HG03039 (cell line): ENCODE results near the gene COL13A1.

Source experiments
- ATAC-seq: cut with Tn5 transposase; IDR thresholded peaks from one replicate; pipeline ENCODE4 v1.9.1; 2021; ENCODE audit warnings: mild to moderate bottlenecking, moderate library complexity; ENCODE audit not compliant: unreplicated experiment

Gene COL13A1

GRCh38 chr10:69901628-69902505 lies 100.2 kb downstream of the COL13A1 start:
- ATAC-seq, result no peak

- no peak for ATAC-seq
Measured at GRCh38 chr10:69902835-69903535, 101.3 kb downstream of the COL13A1 start.

- ATAC-seq, result no peak
Measured at GRCh38 chr10:69904533-69904932, 102.8 kb downstream of the COL13A1 start.

GRCh38 chr10:69906425-69906824 lies 104.7 kb downstream of the COL13A1 start:
- ATAC-seq, result no peak

- ATAC-seq, result no peak
Measured at GRCh38 chr10:69907517-69907916, 105.8 kb downstream of the COL13A1 start.

- ATAC-seq, result no peak
Measured at GRCh38 chr10:69908124-69908523, 106.4 kb downstream of the COL13A1 start.

- ATAC-seq, result no peak
Measured at GRCh38 chr10:69910561-69910960, 108.9 kb downstream of the COL13A1 start.

- no peak for ATAC-seq
Measured at GRCh38 chr10:69911613-69912528, 110.2 kb downstream of the COL13A1 start.

GRCh38 chr10:69912589-69912988 lies 110.9 kb downstream of the COL13A1 start:
- ATAC-seq, result no peak

- ATAC-seq, result no peak
Measured at GRCh38 chr10:69913606-69914382, 112.1 kb downstream of the COL13A1 start.

- ATAC-seq, result no peak
Measured at GRCh38 chr10:69914398-69915214, 112.9 kb downstream of the COL13A1 start.

- no peak for ATAC-seq
Measured at GRCh38 chr10:69915215-69915560, 113.5 kb downstream of the COL13A1 start.

GRCh38 chr10:69916118-69916517 lies 114.4 kb downstream of the COL13A1 start:
- no peak for ATAC-seq

- no peak for ATAC-seq
Measured at GRCh38 chr10:69918036-69918435, 116.3 kb downstream of the COL13A1 start.

- ATAC-seq, result no peak
Measured at GRCh38 chr10:69919250-69919649, 117.5 kb downstream of the COL13A1 start.

- no peak for ATAC-seq
Measured at GRCh38 chr10:69925111-69925510, 123.4 kb downstream of the COL13A1 start.

- ATAC-seq, result no peak
Measured at GRCh38 chr10:69928339-69928738, 126.6 kb downstream of the COL13A1 start.

GRCh38 chr10:69929575-69929974 lies 127.9 kb downstream of the COL13A1 start:
- no peak for ATAC-seq

- ATAC-seq, result no peak
Measured at GRCh38 chr10:69934768-69935167, 133.1 kb downstream of the COL13A1 start.

GRCh38 chr10:69936091-69936490 lies 134.4 kb downstream of the COL13A1 start:
- no peak for ATAC-seq
